ENCODE measurements around the gene EFTUD2. TPM values are rescaled to one million over a fixed set of nuclear protein-coding genes. Genes with fewer than 3 reads are reported as not detected.

Gene EFTUD2
- total and polyA plus RNA-seq, 2 of the 13 experiments (the other 11 are each of a cell fraction or from before 2014, with no cell fraction given) = 111 to 137 TPM

DNA sequence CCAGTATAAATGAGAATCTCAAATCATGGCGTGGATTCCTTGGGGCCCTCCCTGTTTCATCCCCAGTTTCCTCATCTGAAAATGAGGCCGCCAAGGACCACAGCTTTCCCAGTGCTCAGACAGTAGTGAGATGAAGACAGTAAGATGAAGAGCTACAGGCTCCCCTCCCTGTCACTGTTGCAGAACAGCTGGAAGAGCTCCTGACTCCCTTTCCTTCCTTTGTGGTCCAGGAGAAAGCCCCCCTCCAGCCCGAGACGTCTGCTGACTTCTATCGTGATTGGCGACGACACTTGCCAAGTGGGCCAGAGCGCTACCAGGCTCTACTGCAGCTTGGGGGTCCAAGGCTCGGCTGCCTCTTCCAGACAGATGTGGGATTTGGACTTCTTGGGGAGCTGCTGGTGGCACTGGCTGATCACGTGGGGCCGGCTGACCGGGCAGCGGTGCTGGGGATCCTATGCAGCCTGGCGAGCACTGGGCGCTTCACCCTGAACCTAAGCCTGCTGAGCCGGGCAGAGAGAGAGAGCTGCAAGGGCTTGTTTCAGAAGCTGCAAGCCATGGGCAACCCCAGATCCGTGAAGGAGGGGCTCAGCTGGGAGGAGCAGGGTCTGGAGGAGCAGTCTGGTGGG, 3.0 kb upstream of the EFTUD2 start:
- no peak for ATAC-seq
- no TSS peak for BruUV-seq (replicated peaks)
- no peaks in the 10 kb centered on the region for H3K9me3 ChIP-seq (ENCODE audit: low read length)
- H3K27ac ChIP-seq (ENCODE audit: extremely low read length, insufficient read depth, low read length) = no peak overlapping the region
- no peak overlapping the region for H3K9ac ChIP-seq (ENCODE audit: insufficient read depth, low read depth, low read length)
- in situ Hi-C loops (cut with HindIII; ENCODE audit: extremely low pct_ligation_motif_present, low pct_unique_long_range_greater_than_20kb) (no loop called here), intact Hi-C loops (cut with micrococcal nuclease; ENCODE audit: unreplicated experiment) (loop anchor here (10.0 kb wide), 1 partner anchor 193 kb away; no protein-coding TSS in a partner anchor)
- no peak overlapping the region for H2AFZ ChIP-seq (ENCODE audit: low read length)
- no peak overlapping the region for H3K4me3 ChIP-seq (replicated peaks in 1 of 3; ENCODE audit: insufficient read depth in 1 of 3, low read depth in 2 of 3, low read length in 3 of 3)
- FAIRE-seq = no peak
- DNase-seq (ENCODE audit: low spot score) = no peak
- TF ChIP-seq, protein P1, sequence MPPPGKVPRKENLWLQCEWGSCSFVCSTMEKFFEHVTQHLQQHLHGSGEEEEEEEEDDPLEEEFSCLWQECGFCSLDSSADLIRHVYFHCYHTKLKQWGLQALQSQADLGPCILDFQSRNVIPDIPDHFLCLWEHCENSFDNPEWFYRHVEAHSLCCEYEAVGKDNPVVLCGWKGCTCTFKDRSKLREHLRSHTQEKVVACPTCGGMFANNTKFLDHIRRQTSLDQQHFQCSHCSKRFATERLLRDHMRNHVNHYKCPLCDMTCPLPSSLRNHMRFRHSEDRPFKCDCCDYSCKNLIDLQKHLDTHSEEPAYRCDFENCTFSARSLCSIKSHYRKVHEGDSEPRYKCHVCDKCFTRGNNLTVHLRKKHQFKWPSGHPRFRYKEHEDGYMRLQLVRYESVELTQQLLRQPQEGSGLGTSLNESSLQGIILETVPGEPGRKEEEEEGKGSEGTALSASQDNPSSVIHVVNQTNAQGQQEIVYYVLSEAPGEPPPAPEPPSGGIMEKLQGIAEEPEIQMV (CRISPR knock-in tag; IDR thresholded peaks at IDR 0.05; ENCODE audit: low read depth) = no peak
- TF ChIP-seq ZNF12 (CRISPR knock-in tag; IDR thresholded peaks at IDR 0.05) (no peak), TCF7L2 (IDR thresholded peaks at IDR 0.05; ENCODE audit: low read depth, low read length) (no peak), ARHGAP35 (CRISPR knock-in tag; IDR thresholded peaks at IDR 0.05; ENCODE audit: borderline replicate concordance) (no peak), JARID2 (CRISPR knock-in tag; IDR thresholded peaks at IDR 0.05; ENCODE audit: insufficient replicate concordance) (no peak)
- TF ChIP-seq, protein P2, sequence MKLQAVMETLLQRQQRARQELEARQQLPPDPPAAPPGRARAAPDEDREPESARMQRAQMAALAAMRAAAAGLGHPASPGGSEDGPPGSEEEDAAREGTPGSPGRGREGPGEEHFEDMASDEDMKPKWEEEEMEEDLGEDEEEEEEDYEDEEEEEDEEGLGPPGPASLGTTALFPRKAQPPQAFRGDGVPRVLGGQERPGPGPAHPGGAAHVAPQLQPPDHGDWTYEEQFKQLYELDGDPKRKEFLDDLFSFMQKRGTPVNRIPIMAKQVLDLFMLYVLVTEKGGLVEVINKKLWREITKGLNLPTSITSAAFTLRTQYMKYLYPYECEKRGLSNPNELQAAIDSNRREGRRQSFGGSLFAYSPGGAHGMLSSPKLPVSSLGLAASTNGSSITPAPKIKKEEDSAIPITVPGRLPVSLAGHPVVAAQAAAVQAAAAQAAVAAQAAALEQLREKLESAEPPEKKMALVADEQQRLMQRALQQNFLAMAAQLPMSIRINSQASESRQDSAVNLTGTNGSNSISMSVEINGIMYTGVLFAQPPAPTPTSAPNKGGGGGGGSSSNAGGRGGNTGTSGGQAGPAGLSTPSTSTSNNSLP (IDR thresholded peaks at IDR 0.05; ENCODE audit: low read depth, low read length) = no peak
- TF ChIP-seq, protein P3, sequence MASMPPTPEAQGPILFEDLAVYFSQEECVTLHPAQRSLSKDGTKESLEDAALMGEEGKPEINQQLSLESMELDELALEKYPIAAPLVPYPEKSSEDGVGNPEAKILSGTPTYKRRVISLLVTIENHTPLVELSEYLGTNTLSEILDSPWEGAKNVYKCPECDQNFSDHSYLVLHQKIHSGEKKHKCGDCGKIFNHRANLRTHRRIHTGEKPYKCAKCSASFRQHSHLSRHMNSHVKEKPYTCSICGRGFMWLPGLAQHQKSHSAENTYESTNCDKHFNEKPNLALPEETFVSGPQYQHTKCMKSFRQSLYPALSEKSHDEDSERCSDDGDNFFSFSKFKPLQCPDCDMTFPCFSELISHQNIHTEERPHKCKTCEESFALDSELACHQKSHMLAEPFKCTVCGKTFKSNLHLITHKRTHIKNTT (CRISPR knock-in tag; IDR thresholded peaks at IDR 0.05) = no peak
- TF ChIP-seq, protein P4, sequence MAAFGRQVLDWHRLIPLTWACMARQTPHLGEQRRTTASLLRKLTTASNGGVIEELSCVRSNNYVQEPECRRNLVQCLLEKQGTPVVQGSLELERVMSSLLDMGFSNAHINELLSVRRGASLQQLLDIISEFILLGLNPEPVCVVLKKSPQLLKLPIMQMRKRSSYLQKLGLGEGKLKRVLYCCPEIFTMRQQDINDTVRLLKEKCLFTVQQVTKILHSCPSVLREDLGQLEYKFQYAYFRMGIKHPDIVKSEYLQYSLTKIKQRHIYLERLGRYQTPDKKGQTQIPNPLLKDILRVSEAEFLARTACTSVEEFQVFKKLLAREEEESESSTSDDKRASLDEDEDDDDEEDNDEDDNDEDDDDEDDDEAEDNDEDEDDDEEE (CRISPR knock-in tag; IDR thresholded peaks at IDR 0.05) = no peak
- TF ChIP-seq, protein P5, sequence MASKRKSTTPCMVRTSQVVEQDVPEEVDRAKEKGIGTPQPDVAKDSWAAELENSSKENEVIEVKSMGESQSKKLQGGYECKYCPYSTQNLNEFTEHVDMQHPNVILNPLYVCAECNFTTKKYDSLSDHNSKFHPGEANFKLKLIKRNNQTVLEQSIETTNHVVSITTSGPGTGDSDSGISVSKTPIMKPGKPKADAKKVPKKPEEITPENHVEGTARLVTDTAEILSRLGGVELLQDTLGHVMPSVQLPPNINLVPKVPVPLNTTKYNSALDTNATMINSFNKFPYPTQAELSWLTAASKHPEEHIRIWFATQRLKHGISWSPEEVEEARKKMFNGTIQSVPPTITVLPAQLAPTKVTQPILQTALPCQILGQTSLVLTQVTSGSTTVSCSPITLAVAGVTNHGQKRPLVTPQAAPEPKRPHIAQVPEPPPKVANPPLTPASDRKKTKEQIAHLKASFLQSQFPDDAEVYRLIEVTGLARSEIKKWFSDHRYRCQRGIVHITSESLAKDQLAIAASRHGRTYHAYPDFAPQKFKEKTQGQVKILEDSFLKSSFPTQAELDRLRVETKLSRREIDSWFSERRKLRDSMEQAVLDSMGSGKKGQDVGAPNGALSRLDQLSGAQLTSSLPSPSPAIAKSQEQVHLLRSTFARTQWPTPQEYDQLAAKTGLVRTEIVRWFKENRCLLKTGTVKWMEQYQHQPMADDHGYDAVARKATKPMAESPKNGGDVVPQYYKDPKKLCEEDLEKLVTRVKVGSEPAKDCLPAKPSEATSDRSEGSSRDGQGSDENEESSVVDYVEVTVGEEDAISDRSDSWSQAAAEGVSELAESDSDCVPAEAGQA (IDR thresholded peaks at IDR 0.05; ENCODE audit: low read depth) = no peak
- TF ChIP-seq, protein P5 (CRISPR knock-in tag; IDR thresholded peaks at IDR 0.05; ENCODE audit: borderline replicate concordance) = no peak
- POLR2A ChIA-PET = interaction anchor here (1.2 kb wide), 1 partner anchor 9 kb away, joined by 3 read pairs; no protein-coding TSS in a partner anchor
- no peaks in the 10 kb centered on the region for H3K36me3 ChIP-seq (replicated peaks in 1 of 2; ENCODE audit: control insufficient read depth in 1 of 2, insufficient read depth in 2 of 2, low read length in 2 of 2)
- H3K27me3 ChIP-seq (ENCODE audit: control insufficient read depth in 1 of 2, insufficient read depth in 2 of 2, low read length in 2 of 2) = peaks cover 3 to 7% of the 10 kb centered on the region in 2 experiments; a peak in 2 of 5 replicates
- WGBS (ENCODE audit: low lambda C conversion rate) = 60% methylated on average over 11 of the region's 17 CpGs
- CTCF ChIA-PET (ENCODE audit: low intra/inter-chr PET ratio, low total read pairs) = no interaction called here
- no peaks in the 10 kb centered on the region; the same call in 1 of the 2 replicates for H4K20me1 ChIP-seq (ENCODE audit: insufficient read depth, low read length)
- no peak overlapping the region for H3K4me2 ChIP-seq (ENCODE audit: low read depth, low read length)
- H3K79me2 ChIP-seq (ENCODE audit: insufficient read depth, low read length) = peaks cover 18% of the 10 kb centered on the region
- peaks cover 52% of the 10 kb centered on the region for H3K4me1 ChIP-seq (ENCODE audit: insufficient read depth, low read length)
